ENCODE results near the gene NDUFA7.
A peak's percentile ranks its signal among the peaks of the same experiment; 100 is the strongest.
"Not testable (repeated sequence)": the region's sequence is repeated elsewhere in the genome, so short reads cannot be mapped to it uniquely, and the experiment has no call there.

NDUFA7 gene

GRCh38 chr19:8342316-8342683, 21.1 kb upstream of the NDUFA7 start:
- peak; percentile 1 for DNase-seq (ENCODE audit: low spot score)

- not testable (repeated sequence) for DNase-seq (ENCODE audit: low spot score)
Measured at GRCh38 chr19:8341504-8341903, 20.3 kb upstream of the NDUFA7 start.

- DNase-seq (ENCODE audit: low spot score): no peak
Measured at GRCh38 chr19:8340341-8341096, 19.3 kb upstream of the NDUFA7 start.

- no peak for DNase-seq (ENCODE audit: low spot score)
Measured at GRCh38 chr19:8338835-8339234, 17.7 kb upstream of the NDUFA7 start.

GRCh38 chr19:8337728-8338127, 16.6 kb upstream of the NDUFA7 start:
- DNase-seq (ENCODE audit: low spot score): no peak

GRCh38 chr19:8336660-8337059, 15.5 kb upstream of the NDUFA7 start:
- DNase-seq (ENCODE audit: low spot score): no peak

GRCh38 chr19:8336072-8336569, 14.9 kb upstream of the NDUFA7 start:
- no peak for DNase-seq (ENCODE audit: low spot score)

- DNase-seq (ENCODE audit: low spot score): no peak
Measured at GRCh38 chr19:8335343-8336071, 14.3 kb upstream of the NDUFA7 start.

- peak; percentile 48 for DNase-seq (ENCODE audit: low spot score)
Measured at GRCh38 chr19:8334458-8335342, 13.5 kb upstream of the NDUFA7 start.

GRCh38 chr19:8333767-8334457, 12.7 kb upstream of the NDUFA7 start:
- DNase-seq (ENCODE audit: low spot score): no peak

GRCh38 chr19:8332976-8333766, 12.0 kb upstream of the NDUFA7 start:
- no peak for DNase-seq (ENCODE audit: low spot score)

GRCh38 chr19:8331263-8331845, 10.2 kb upstream of the NDUFA7 start:
- peak; percentile 0 for DNase-seq (ENCODE audit: low spot score)

GRCh38 chr19:8329996-8330395, 8.8 kb upstream of the NDUFA7 start:
- peak; percentile 1 for DNase-seq (ENCODE audit: low spot score)

- no peak for DNase-seq (ENCODE audit: low spot score)
Measured at GRCh38 chr19:8325454-8325853, 4.3 kb upstream of the NDUFA7 start.

GRCh38 chr19:8324186-8325050, 3.2 kb upstream of the NDUFA7 start:
- DNase-seq (ENCODE audit: low spot score): no peak

GRCh38 chr19:8323781-8324185, 2.6 kb upstream of the NDUFA7 start:
- DNase-seq (ENCODE audit: low spot score): no peak

GRCh38 chr19:8322638-8322997, 1.4 kb upstream of the NDUFA7 start:
- DNase-seq (ENCODE audit: low spot score): no peak

GRCh38 chr19:8321986-8322637, 937 bp upstream of the NDUFA7 start:
- no peak for DNase-seq (ENCODE audit: low spot score)

GRCh38 chr19:8320564-8321066, 560 bp downstream of the NDUFA7 start:
- DNase-seq (ENCODE audit: low spot score): peak; percentile 24
